Vagina (tissue), 2 donors: ENCODE data around the gene PTPRD.

Source experiments
- CTCF ChIP-seq, 3 experiments: fragments of 450-650 bp in 2 of 3; fragments of 200-600 bp in 1 of 3; sonication (generic) in 1 of 3; IDR thresholded peaks; one replicate each; pipeline ENCODE4 v1.5.1; 2017 to 2019; ENCODE audit warnings: antibody characterized with exemption in 3 of 3, mild to moderate bottlenecking in 2 of 3, moderate library complexity in 2 of 3
- POLR2AphosphoS5 ChIP-seq, 2 donors: sonication (generic); formaldehyde crosslinking; IDR thresholded peaks; one replicate each; pipeline ENCODE4 v1.9.0; 2017; ENCODE audit warnings: antibody characterized with exemption in 2 of 2, mild to moderate bottlenecking in 2 of 2, low read depth in 1 of 2; ENCODE audit not compliant: insufficient read depth in 1 of 2

- TF ChIP-seq CTCF (IDR thresholded peaks at IDR 0.05) (no peak), POLR2AphosphoS5 (IDR thresholded peaks at IDR 0.05; ENCODE audit: insufficient read depth in 1 of 2, low read depth in 1 of 2) (no peak)
These were observed 360.6 kb downstream of the PTPRD start for GRCh38 chr9:10252174-10252573.
